Bronchial epithelial cell (primary cell): ENCODE measurements around the gene TGFBI. TPM values are rescaled to one million over a fixed set of nuclear protein-coding genes. Genes with fewer than 3 reads are reported as not detected.

Experiments
- DNase-seq: peaks from one replicate; pipeline ENCODE4 v3.0.0-alpha.2; 2010; ENCODE audit warnings: low read depth
- FAIRE-seq: peaks from 2 replicates; lab custom pipeline; 2011; peaks lifted over from hg19 to GRCh38; lab: Jason Lieb, UNC
- H3K27me3 ChIP-seq: 2 replicates; pipeline ENCODE4 v1.5.1; 2011; ENCODE audit warnings: low read length; ENCODE audit not compliant: control insufficient read depth, insufficient read depth
- H3K36me3 ChIP-seq: 2 replicates; pipeline ENCODE4 v1.5.1; 2011; ENCODE audit warnings: low read length; ENCODE audit not compliant: control insufficient read depth, insufficient read depth
- H3K4me3 ChIP-seq: 2 replicates; pipeline ENCODE4 v1.5.1; 2011; ENCODE audit warnings: mild to moderate bottlenecking, low read depth, low read length, control low read depth
- total RNA-seq: library from RNA; depleted of rRNA; stranded (reverse); fragments of >200 nt; gene quantifications from 2 replicates; pipeline ENCODE4 v1.2.1, GENCODE V29; 2014
- TF ChIP-seq, protein P1 (sequence below): IDR thresholded peaks from 2 replicates; pipeline ENCODE4 v1.5.1; 2011; ENCODE audit warnings: mild to moderate bottlenecking, moderate library complexity, low read length, control low read depth, inconsistent platforms; ENCODE audit not compliant: insufficient read depth, severe bottlenecking

Gene TGFBI
- total RNA-seq, 1 donor from 2014 or later, result 218 TPM

DNA sequence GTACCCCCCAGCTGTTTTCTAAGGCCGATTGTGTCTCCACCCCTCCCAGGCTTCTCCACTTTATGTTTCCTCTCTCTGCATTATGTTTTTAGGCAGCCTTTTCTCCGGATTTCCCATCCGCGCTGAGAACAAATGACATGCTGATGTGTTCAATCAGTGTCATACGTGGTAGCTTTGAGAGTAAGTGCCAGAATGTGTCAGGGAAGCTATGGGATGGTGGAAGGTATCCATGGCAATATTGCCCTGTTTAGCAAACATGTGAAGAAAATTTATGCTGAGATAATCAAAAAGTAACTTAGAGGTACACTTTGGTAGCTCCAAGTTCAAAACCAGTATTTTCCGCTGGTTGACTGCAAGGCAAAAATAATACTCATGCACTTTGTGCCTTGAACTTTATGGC lies 37.4 kb upstream of the TGFBI start:
- Histone ChIP-seq H3K27me3 (no peaks in the 10 kb centered on the region), H3K36me3 (no peaks in the 10 kb centered on the region), H3K4me3 (no peak overlapping the region)
- TF ChIP-seq, protein P1, sequence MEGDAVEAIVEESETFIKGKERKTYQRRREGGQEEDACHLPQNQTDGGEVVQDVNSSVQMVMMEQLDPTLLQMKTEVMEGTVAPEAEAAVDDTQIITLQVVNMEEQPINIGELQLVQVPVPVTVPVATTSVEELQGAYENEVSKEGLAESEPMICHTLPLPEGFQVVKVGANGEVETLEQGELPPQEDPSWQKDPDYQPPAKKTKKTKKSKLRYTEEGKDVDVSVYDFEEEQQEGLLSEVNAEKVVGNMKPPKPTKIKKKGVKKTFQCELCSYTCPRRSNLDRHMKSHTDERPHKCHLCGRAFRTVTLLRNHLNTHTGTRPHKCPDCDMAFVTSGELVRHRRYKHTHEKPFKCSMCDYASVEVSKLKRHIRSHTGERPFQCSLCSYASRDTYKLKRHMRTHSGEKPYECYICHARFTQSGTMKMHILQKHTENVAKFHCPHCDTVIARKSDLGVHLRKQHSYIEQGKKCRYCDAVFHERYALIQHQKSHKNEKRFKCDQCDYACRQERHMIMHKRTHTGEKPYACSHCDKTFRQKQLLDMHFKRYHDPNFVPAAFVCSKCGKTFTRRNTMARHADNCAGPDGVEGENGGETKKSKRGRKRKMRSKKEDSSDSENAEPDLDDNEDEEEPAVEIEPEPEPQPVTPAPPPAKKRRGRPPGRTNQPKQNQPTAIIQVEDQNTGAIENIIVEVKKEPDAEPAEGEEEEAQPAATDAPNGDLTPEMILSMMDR, result no peak
- FAIRE-seq, result no peak
- no peak for DNase-seq

DNA sequence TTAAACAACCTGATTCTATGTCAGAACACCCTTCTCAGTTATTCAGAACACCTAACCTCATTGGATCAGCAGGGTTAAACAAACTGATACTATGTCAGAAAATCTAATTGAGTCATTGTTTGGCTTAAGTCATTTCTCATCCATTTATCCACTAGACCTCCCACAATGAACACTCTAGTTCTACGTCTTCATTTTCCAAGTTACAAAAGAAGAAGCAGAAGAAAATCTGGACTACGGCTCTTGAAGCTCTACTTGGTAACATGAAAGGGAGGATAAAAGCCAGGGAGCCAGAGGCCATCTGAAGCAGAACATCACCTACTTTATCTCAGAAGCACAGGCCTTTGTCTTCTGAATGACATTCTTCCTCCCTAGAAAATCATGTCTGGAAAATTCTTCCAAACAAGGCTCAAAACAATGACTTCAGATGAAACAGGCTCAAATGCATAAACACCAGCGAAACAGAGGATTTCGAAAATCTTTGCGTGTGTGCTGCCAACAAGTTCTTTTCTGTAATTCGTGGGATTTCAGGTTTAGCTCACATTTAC lies 35.4 kb upstream of the TGFBI start:
- Histone ChIP-seq H3K36me3 (no peaks in the 10 kb centered on the region), H3K27me3 (no peaks in the 10 kb centered on the region), H3K4me3 (no peak overlapping the region)
- TF ChIP-seq, protein P1, result no peak
- FAIRE-seq, result no peak
- peak; percentile 61 for DNase-seq

DNA sequence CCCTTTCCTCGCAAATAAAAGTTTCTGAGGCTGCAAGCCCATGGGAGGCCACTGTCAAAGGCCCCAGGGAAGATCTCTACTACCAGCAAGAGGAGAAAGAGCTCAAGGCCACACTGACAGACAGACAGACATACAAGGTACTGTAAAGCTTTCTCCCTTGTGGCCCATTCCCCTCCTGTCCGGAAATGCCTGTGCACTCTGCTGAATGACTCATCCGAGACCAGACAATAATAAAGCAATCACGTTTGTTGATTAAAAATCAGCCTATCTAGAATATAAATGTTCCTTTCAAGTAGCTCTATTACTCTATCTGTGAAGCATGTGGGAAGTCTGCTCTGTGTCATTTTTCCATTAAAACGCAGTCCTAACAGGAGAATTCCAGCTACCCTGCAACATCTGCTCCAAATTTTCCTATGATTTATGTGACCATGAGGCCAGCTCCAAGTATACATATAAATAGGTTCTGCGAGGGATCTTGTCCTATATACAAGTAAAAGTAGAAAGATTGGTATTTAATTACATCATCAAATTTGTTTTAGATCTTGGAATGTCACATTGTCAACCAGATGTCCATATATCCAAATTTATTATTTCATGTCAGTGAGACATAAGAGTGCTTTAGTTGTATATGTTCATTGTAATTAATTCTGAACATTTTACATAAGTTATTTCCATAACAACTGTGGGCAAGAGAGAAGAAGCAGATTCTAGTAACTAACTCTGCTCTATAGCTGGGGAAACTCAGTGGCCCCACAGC lies 34.7 kb upstream of the TGFBI start:
- TF ChIP-seq, protein P1, result no peak
- no peaks in the 10 kb centered on the region for H3K36me3 ChIP-seq
- peak; percentile 47 for DNase-seq
- no peak overlapping the region for H3K4me3 ChIP-seq
- FAIRE-seq, result no peak
- H3K27me3 ChIP-seq, result no peaks in the 10 kb centered on the region

DNA sequence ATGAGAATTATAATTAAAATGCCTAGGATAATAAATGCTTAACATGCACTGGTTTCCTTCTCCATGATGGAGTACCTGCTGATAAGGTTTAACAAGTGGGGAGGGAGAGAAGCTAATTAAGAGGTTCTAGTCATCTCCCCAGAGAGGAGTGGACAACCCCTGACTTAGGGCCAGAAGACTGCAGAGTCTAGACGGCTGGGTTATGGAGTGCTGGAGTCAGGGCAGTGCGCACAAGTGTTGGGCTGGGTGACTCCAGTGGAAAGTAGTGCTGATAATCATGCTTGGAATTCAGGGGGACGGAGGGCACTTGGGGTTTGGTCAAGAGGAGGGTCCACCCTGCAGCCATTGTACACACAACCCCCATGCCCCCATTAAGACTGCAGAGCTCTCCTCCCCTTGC lies 32.8 kb upstream of the TGFBI start:
- Histone ChIP-seq H3K36me3 (no peaks in the 10 kb centered on the region), H3K4me3 (no peak overlapping the region), H3K27me3 (no peaks in the 10 kb centered on the region)
- TF ChIP-seq, protein P1, result no peak
- FAIRE-seq, result peak; percentile 23
- DNase-seq, result no peak

DNA sequence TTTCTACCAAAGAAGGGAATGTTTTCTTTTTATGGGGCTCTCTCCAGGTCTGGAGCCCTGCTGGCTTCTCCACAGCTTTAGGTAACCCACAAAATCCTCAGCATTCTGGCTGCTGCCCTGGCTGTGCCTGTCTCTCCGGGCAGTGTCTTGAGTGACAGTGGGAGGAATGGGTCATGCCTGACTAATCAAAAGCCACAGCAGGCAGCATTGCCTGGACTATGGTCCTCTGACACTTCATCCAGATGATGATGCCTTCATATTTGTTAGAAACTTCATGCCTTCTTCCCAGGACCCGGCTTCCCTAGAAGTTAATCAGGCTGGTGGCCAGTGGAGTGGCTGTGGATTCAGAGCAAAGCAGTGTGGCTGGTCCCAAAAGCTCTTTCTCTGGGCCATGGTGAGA lies 32.2 kb upstream of the TGFBI start:
- FAIRE-seq (no peak), DNase-seq (peak; percentile 55)
- Histone ChIP-seq H3K36me3 (no peaks in the 10 kb centered on the region), H3K4me3 (no peak overlapping the region), H3K27me3 (no peaks in the 10 kb centered on the region)
- TF ChIP-seq, protein P1, result no peak
